Esophagus mucosa (tissue), 1 donor: ENCODE results near the gene HCFC1. TPM values are rescaled to one million over a fixed set of nuclear protein-coding genes. Genes with fewer than 3 reads are reported as not detected.

Experiments
- ATAC-seq: fragments of 200-7000 bp; cut with Tn5 transposase; one replicate; pipeline ENCODE4 v1.9.1; 2020
- total RNA-seq: library from RNA; stranded (reverse); gene quantifications from one replicate; pipeline ENCODE4 v1.2.4, GENCODE V29; 2023
- donor health status: DM: yes; HTN: yes; CAD: no.

The HCFC1 gene
- total RNA-seq, 1 donor from 2014 or later, result 33.0 TPM

DNA sequence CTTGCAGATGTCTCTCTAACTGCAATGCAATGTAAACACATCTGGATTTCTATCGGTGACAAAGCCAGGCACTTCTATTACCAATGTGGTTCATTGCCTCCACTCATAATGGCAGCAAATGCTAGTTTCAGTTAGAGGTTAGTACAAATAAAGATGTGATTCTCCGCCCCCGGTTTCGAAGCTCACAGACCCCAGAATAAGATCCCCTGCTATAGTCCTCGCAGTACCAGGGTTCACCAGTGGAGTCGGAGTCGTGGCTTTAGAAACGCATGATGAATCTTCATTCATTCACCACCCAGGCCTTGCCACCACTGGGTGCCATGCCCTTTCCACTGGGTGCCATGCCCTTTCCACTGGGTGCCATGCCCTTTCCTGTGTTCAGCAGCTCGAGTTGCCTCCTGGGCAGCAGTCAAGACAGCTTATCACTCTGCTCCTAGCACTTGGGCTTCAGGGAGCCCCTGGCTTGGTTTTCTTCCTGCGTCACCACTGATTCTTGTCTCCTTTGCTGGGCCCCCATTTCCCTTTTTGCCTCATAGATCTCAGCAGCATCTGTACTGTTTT is 33.3 kb downstream of the HCFC1 start:
- ATAC-seq, result no peak

DNA sequence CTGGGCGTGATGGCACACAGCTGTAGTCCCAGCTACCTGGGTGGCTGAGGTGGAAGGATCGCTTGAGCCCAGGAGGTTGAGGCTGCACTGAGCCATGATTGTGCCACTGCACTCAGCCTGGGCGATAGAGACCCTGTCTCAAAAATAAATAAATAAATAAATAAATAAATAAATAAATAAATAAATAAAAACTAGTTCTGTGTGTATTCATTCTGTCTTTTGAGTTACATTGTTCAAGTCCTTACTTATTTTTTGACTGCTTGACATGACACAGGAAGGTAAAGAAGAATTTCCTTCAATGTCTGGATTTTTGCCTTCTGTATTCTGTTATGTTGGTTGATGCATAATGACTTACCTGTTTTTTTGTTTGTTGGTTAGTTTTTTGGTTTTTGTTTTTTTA is 34.6 kb downstream of the HCFC1 start:
- ATAC-seq, result no peak

DNA sequence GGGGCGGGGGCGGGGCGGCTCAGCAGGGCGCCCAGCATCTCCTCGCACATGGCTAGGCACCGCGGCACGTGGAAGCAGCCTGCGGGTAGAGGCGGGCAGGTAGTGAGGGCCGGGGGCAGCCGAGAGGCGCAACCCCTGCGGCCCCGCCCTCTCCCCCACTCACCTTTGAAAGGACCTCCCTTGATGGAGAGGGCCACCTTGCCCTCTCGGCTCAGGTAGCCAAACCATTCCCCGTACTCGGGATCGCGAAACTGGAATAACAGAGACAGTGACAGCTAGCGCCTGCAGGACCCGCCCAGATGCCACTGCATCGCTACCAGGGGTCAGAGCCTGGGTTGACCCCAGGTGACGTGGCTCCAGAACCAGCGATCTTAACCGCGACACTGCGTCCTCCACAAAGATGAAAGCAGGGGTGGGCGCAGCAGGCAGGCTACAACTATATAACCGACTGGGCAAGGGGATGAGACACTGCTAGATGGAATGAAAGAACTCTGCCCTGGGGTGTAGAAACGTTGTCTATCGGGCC is 36.2 kb downstream of the HCFC1 start:
- ATAC-seq, result no peak

GRCh38 chrX:153934762-153935325 is 36.8 kb downstream of the HCFC1 start, which contains the start of gene NAA10:
NAA10 (minus strand) TSS chrX:153935037; CDS start chrX:153934904, 133 bp downstream.
- peak; percentile 94 for ATAC-seq

DNA sequence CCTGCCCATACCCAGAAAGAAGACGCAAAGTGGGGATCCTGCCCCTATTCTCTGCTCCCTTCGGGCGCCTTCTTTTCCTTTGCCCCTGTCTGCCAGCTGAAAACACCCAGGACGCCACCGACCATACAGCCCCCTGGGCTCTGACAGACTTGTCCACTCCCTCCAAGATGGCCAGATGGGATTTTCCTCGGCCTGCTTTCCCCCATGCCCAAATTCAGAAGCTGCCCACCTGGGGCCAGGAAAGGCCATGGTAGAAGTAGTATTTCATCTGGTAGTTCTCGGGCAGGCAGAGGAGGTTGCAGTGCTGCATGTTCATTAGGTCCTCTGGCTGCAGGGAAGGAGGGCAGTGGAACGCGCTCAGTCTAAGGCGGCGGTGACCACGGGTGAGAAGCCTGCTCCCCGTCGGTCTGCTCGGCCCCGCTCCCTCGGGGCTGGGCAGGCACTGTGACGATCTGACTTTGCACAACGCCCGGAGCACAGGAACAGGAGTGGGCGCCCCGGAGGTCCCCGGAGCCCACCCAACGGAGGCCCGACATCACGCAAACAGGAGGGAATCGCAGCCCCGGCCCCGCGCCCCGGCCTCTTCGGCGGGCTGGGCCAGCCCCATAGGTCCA is 37.4 kb downstream of the HCFC1 start:
- peak; percentile 3 for ATAC-seq

- no peak for ATAC-seq
Measured at GRCh38 chrX:153933748-153934147, 37.9 kb downstream of the HCFC1 start.

DNA sequence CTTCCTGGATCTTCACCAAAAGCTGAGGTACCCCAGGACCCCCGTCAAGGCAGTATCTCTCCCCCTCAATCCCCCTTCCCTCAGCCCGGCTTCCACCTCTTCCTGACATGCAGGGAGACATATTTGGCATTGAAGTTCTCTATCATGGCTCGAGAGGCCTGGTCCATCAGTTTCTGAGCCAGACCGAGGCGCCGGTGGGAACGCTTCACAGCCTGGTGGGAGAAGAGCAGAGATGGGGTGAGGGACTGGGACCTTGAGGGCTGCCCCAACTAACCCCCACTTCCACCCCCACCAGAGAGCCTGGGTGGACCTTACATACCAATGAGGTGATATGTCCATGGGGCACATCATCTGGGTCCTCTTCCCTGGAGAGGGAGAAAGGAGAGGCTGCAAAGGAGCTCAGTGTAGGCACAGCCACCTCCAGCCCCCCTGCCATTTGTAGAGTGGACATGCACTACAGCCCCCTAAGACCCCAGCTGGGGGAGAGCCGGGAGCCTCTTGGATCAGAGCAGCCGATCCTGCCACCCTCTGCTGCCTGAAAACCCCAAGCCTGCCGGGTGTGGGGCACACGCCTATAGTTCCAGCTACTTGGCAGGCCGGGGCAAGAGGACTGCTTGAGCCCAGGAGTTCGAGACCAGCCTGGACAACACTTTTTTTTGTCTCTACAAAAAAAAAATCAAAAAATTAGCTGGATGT is 39.2 kb downstream of the HCFC1 start:
- ATAC-seq, result no peak

DNA sequence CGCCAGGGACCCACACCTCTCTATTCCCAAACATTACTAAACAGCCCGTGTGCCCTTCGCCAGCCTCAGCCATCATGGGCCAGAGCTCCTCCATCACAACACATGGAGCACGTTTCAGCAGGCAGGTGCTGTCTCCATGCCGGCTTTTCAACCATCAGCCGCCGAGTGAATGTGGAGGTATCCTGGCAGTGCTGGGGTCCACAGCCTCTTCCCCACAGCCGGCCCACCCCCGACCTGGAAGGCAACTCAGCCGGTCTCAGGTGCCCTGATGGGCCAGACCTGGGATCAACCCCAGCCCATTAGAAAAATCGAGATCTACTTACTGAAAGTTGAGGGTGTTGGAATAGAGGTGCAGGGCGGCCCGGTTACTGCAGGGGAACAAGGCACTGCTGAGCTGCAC is 39.9 kb downstream of the HCFC1 start:
- ATAC-seq, result no peak

DNA sequence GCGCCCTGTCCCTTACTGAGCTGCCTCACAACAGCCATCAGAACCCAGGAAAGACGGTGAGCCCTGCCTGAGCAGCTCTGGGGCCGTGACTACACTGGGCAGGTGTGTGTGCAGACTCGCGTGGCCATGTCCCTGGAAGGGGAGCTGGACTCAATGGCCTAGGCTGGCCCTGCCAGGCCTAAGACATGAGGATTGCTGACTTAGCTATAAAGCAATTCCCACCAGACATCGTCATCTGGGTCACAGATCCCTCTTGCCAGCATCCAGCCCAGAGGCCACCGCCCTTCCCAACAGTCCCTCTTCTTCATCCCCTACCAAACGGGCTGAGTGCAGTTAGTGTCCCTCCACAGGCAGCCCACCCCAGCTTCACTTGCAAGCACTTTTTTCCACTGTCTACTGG is 40.5 kb downstream of the HCFC1 start:
- no peak for ATAC-seq

- no peak for ATAC-seq
Measured at GRCh38 chrX:153930011-153930910, 41.4 kb downstream of the HCFC1 start.

GRCh38 chrX:153929576-153929975 is 42.0 kb downstream of the HCFC1 start:
- ATAC-seq, result no peak

GRCh38 chrX:153928846-153929245 is 42.8 kb downstream of the HCFC1 start:
- no peak for ATAC-seq

- ATAC-seq, result peak; percentile 92
Measured at GRCh38 chrX:153927922-153928760, 43.5 kb downstream of the HCFC1 start.

DNA sequence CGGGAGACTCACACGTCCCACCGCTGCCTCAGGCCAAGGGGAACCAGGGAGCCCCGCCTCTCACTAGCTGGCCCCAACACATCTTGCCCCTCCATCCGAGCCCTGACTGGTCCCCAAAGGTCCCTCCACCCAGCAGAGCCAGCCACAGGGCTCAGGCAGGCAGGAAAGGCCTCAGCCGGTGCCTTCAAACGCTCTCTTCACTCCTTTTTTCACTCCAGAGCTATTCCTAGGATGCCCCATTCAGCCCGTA is 44.0 kb downstream of the HCFC1 start:
- ATAC-seq, result peak; percentile 6

- peak; percentile 17 for ATAC-seq
Measured at GRCh38 chrX:153926858-153927671, 44.6 kb downstream of the HCFC1 start.

- ATAC-seq, result no peak
Measured at GRCh38 chrX:153926552-153926857, 45.1 kb downstream of the HCFC1 start.

DNA sequence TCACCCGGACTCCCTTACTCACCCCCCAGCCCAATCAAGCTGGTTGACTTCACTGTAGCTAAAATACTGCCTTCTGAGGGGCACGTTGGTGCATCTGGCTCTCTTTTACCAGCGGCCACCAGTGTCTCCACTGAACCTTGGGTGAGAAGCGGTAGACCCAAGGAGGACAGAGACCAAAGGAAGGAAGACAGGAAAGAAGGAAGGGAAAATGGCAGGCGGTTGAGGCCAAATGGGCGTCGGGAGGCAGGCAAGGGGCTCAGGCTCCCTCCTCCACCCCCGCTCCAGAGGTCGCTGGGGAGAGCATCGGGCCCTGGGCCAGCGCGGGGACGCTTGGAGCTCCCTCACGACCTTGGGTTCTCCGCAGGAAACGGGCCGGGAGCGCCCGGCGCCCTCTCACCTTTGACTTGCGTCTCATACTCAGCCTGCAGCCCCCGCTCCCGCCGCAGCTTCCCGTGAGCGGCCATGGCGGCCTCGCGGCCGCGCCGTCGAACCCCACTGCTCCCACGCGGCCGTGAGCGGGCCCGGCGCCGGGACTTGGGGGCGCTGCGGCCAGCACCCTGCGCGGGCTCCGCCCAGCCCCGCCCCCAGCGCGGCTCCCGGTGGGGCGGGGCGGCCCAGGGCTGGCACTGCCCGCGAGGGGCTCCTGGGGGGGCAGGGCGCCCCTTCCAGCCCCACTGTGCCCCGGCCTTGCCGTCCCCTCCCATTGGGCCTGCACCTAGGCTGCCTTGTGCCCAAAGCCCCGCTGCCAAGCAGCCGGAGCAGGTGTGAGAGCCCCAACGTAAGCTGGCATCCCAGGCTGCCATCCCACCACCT is 45.7 kb downstream of the HCFC1 start, which contains the start of gene ARHGAP4:
ARHGAP4 (minus strand) TSS at position 526 of the 813 bp plus-strand sequence; CDS start at position 464, 62 bp downstream.
- no peak for ATAC-seq

DNA sequence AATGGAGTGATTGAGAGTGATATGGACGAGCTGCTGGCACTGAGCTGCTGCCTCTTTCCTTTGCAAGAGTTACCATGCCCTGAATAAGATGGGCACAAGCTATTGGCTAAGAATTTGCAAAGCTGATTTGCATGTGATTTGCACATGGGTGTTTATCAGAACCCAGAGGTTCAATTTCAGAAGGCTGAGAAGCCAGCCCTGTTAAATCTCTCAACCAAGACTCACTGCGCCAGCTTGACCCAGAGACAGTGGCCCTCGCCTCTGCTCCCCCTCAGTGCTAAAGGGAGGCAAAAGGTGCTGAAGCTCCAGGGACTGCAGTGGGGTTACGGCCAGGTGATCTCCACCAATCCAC is 46.3 kb downstream of the HCFC1 start:
- ATAC-seq, result no peak

DNA sequence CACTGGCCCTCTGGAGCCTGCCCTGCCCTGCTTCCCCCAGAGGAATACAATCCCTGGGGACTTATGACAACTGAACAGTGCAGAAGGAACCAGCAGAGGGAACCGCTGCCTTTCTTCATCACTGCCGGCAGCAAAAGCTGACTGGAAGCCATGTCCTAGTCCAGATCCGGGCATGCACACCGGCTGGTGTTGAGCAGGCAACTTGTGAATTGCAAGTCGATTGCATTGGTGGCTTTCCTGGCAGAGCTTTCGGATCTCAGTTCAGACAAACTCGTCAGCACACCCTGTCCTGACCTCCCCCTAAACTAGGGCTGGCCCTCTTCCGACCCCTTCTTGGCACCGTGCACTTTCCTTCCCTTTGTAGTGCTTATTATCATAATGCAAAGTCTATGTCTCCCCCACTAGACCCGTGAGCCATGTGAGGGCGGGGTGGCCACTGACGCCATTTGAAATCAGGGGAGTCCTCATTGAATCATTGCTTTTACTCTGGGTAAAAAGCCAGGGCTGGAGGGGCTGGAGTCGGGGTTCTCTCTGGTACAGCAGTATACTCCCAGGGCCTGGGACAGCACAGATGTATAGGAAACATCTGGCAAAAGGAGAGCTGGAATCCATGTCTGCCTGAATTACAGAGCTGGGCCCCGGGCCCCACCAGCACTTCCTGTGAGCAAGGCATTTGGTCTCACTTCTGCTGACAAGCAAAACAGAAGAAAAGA is 47.3 kb downstream of the HCFC1 start:
- no peak for ATAC-seq
